ENCODE results near the gene TEAD4.

The TEAD4 gene

GRCh38 chr12:2959192-2959504, at the start of gene TEAD4:
TSS of gene TEAD4 (plus strand) at chr12:2959397.
- DNase-seq: peak; percentile 72 to 74

GRCh38 chr12:2912216-2912575, 47.0 kb upstream of the TEAD4 start:
- no peak for DNase-seq

- no peak for DNase-seq
These were observed 39.9 kb upstream of the TEAD4 start for GRCh38 chr12:2919249-2919648.

GRCh38 chr12:2922329-2922728, 36.9 kb upstream of the TEAD4 start:
- DNase-seq: no peak

GRCh38 chr12:2923057-2923456, 36.1 kb upstream of the TEAD4 start:
- no peak for DNase-seq

GRCh38 chr12:2924019-2924418, 35.2 kb upstream of the TEAD4 start:
- no peak for DNase-seq

GRCh38 chr12:2925322-2925995, 33.7 kb upstream of the TEAD4 start:
- no peak for DNase-seq

GRCh38 chr12:2930865-2931264, 28.3 kb upstream of the TEAD4 start:
- DNase-seq: no peak

GRCh38 chr12:2933586-2933985, 25.6 kb upstream of the TEAD4 start:
- DNase-seq: no peak

- DNase-seq: no peak
These were observed 24.8 kb upstream of the TEAD4 start for GRCh38 chr12:2934371-2934770.

- no peak for DNase-seq
These were observed 22.9 kb upstream of the TEAD4 start for GRCh38 chr12:2936301-2936700.

- no peak for DNase-seq
These were observed 21.7 kb upstream of the TEAD4 start for GRCh38 chr12:2937500-2937899.

- DNase-seq: no peak
These were observed 20.0 kb upstream of the TEAD4 start for GRCh38 chr12:2939191-2939590.

- no peak for DNase-seq
These were observed 18.6 kb upstream of the TEAD4 start for GRCh38 chr12:2940564-2940963.

- DNase-seq: no peak
These were observed 17.7 kb upstream of the TEAD4 start for GRCh38 chr12:2941524-2941923.

GRCh38 chr12:2944401-2945047, 14.7 kb upstream of the TEAD4 start:
- DNase-seq: peak; percentile 22 to 28

GRCh38 chr12:2949411-2949810, 9.8 kb upstream of the TEAD4 start:
- no peak for DNase-seq

- no peak for DNase-seq
These were observed 3.3 kb upstream of the TEAD4 start for GRCh38 chr12:2955888-2956287.

GRCh38 chr12:2957816-2958431, 1.3 kb upstream of the TEAD4 start:
- no peak for DNase-seq

- DNase-seq: peak; percentile 51 to 66
These were observed 585 bp upstream of the TEAD4 start for GRCh38 chr12:2958432-2959191.

GRCh38 chr12:2959505-2960389, 550 bp downstream of the TEAD4 start:
- DNase-seq: peak; percentile 15 to 64

GRCh38 chr12:2960390-2960956, 1.3 kb downstream of the TEAD4 start:
- no peak for DNase-seq

All from NCI-H1930 (cell line).